GM12874 (cell line): Measurements from ENCODE around the gene LRRC1.

Source experiments
- CTCF ChIP-seq: IDR thresholded peaks from 2 replicates; pipeline ENCODE4 v1.5.1; 2011; ENCODE audit warnings: low read depth, mild to moderate bottlenecking, control low read depth, low read length, moderate library complexity; ENCODE audit not compliant: insufficient read depth

Gene LRRC1

GRCh38 chr6:53756396-53756795 lies 38.4 kb upstream of the LRRC1 start:
- no peak for TF ChIP-seq CTCF

- no peak for TF ChIP-seq CTCF
These were observed 36.3 kb upstream of the LRRC1 start for GRCh38 chr6:53758496-53758895.

GRCh38 chr6:53761036-53761435 lies 33.8 kb upstream of the LRRC1 start:
- TF ChIP-seq CTCF: no peak

GRCh38 chr6:53765270-53765669 lies 29.5 kb upstream of the LRRC1 start:
- no peak for TF ChIP-seq CTCF

- no peak for TF ChIP-seq CTCF
These were observed 27.9 kb upstream of the LRRC1 start for GRCh38 chr6:53766930-53767329.

GRCh38 chr6:53767941-53768340 lies 26.9 kb upstream of the LRRC1 start:
- TF ChIP-seq CTCF: no peak

- TF ChIP-seq CTCF: no peak
These were observed 26.2 kb upstream of the LRRC1 start for GRCh38 chr6:53768636-53769035.

GRCh38 chr6:53770780-53771249 lies 24.0 kb upstream of the LRRC1 start:
- TF ChIP-seq CTCF: no peak
